GM12801 (cell line): Measurements from ENCODE around the gene G6PC1.

ENCODE experiments used
- CTCF ChIP-seq: IDR thresholded peaks from one replicate; pipeline ENCODE4 v1.5.1; 2011; ENCODE audit warnings: control low read depth; ENCODE audit not compliant: insufficient read length; ENCODE audit errors: extremely low read depth

G6PC1 gene

GRCh38 chr17:42883802-42884558 is 16.6 kb upstream of the G6PC1 start:
- TF ChIP-seq CTCF, result no peak

- no peak for TF ChIP-seq CTCF
These were observed 14.1 kb upstream of the G6PC1 start for GRCh38 chr17:42886283-42887176.

GRCh38 chr17:42889809-42890208 is 10.8 kb upstream of the G6PC1 start:
- no peak for TF ChIP-seq CTCF

- no peak for TF ChIP-seq CTCF
These were observed 9.0 kb upstream of the G6PC1 start for GRCh38 chr17:42891539-42892152.

- TF ChIP-seq CTCF, result no peak
These were observed 7.2 kb upstream of the G6PC1 start for GRCh38 chr17:42893359-42893758.

- TF ChIP-seq CTCF, result no peak
These were observed 6.1 kb upstream of the G6PC1 start for GRCh38 chr17:42894283-42895184.

GRCh38 chr17:42895185-42895555 is 5.4 kb upstream of the G6PC1 start:
- no peak for TF ChIP-seq CTCF
